ENCODE results near the gene HEPHL1.

The HEPHL1 gene

GRCh38 chr11:93993747-93994146, 27.4 kb upstream of the HEPHL1 start:
- in situ Hi-C loops (cut with HindIII; ENCODE audit: low pct_unique_long_range_greater_than_20kb, low sequenced_read_pairs), result no loop called here
- DNase-seq (ENCODE audit: low read depth in 1 of 2, low spot score in 1 of 2), result no peak
- no peak for TF ChIP-seq JUND (IDR thresholded peaks at IDR 0.05; ENCODE audit: low read depth)

- in situ Hi-C loops (cut with HindIII; ENCODE audit: low pct_unique_long_range_greater_than_20kb, low sequenced_read_pairs), result no loop called here
- DNase-seq (ENCODE audit: low read depth in 1 of 2, low spot score in 1 of 2), result no peak
- no peak for TF ChIP-seq JUND (IDR thresholded peaks at IDR 0.05; ENCODE audit: low read depth)
Measured at GRCh38 chr11:93997741-93998140, 23.4 kb upstream of the HEPHL1 start.

GRCh38 chr11:94000659-94001058, 20.5 kb upstream of the HEPHL1 start:
- no peak for DNase-seq (ENCODE audit: low read depth in 1 of 2, low spot score in 1 of 2)
- in situ Hi-C loops (cut with HindIII; ENCODE audit: low pct_unique_long_range_greater_than_20kb, low sequenced_read_pairs), result no loop called here
- TF ChIP-seq JUND (IDR thresholded peaks at IDR 0.05; ENCODE audit: low read depth), result no peak

GRCh38 chr11:94002226-94002625, 18.9 kb upstream of the HEPHL1 start:
- DNase-seq (ENCODE audit: low read depth in 1 of 2, low spot score in 1 of 2), result no peak
- TF ChIP-seq JUND (IDR thresholded peaks at IDR 0.05; ENCODE audit: low read depth), result no peak
- in situ Hi-C loops (cut with HindIII; ENCODE audit: low pct_unique_long_range_greater_than_20kb, low sequenced_read_pairs), result no loop called here

- TF ChIP-seq JUND (IDR thresholded peaks at IDR 0.05; ENCODE audit: low read depth), result no peak
- DNase-seq (ENCODE audit: low read depth in 1 of 2, low spot score in 1 of 2), result no peak
- in situ Hi-C loops (cut with HindIII; ENCODE audit: low pct_unique_long_range_greater_than_20kb, low sequenced_read_pairs), result no loop called here
Measured at GRCh38 chr11:94007426-94007825, 13.7 kb upstream of the HEPHL1 start.

- in situ Hi-C loops (cut with HindIII; ENCODE audit: low pct_unique_long_range_greater_than_20kb, low sequenced_read_pairs), result no loop called here
- no peak for TF ChIP-seq JUND (IDR thresholded peaks at IDR 0.05; ENCODE audit: low read depth)
- no peak for DNase-seq (ENCODE audit: low read depth in 1 of 2, low spot score in 1 of 2)
Measured at GRCh38 chr11:94007906-94008305, 13.2 kb upstream of the HEPHL1 start.

- no peak for DNase-seq (ENCODE audit: low read depth in 1 of 2, low spot score in 1 of 2)
- in situ Hi-C loops (cut with HindIII; ENCODE audit: low pct_unique_long_range_greater_than_20kb, low sequenced_read_pairs), result no loop called here
- no peak for TF ChIP-seq JUND (IDR thresholded peaks at IDR 0.05; ENCODE audit: low read depth)
Measured at GRCh38 chr11:94010136-94010535, 11.0 kb upstream of the HEPHL1 start.

GRCh38 chr11:94011478-94011877, 9.7 kb upstream of the HEPHL1 start:
- no peak for DNase-seq (ENCODE audit: low read depth in 1 of 2, low spot score in 1 of 2)
- in situ Hi-C loops (cut with HindIII; ENCODE audit: low pct_unique_long_range_greater_than_20kb, low sequenced_read_pairs), result no loop called here
- TF ChIP-seq JUND (IDR thresholded peaks at IDR 0.05; ENCODE audit: low read depth), result no peak

GRCh38 chr11:94017446-94017845, 3.7 kb upstream of the HEPHL1 start:
- TF ChIP-seq JUND (IDR thresholded peaks at IDR 0.05; ENCODE audit: low read depth), result no peak
- DNase-seq (ENCODE audit: low read depth in 1 of 2, low spot score in 1 of 2), result no peak
- in situ Hi-C loops (cut with HindIII; ENCODE audit: low pct_unique_long_range_greater_than_20kb, low sequenced_read_pairs), result no loop called here

GRCh38 chr11:94018721-94019120, 2.4 kb upstream of the HEPHL1 start:
- in situ Hi-C loops (cut with HindIII; ENCODE audit: low pct_unique_long_range_greater_than_20kb, low sequenced_read_pairs), result no loop called here
- DNase-seq (ENCODE audit: low read depth in 1 of 2, low spot score in 1 of 2), result no peak
- TF ChIP-seq JUND (IDR thresholded peaks at IDR 0.05; ENCODE audit: low read depth), result no peak

GRCh38 chr11:94023856-94024255, 2.7 kb downstream of the HEPHL1 start:
- no peak for DNase-seq (ENCODE audit: low read depth in 1 of 2, low spot score in 1 of 2)
- TF ChIP-seq JUND (IDR thresholded peaks at IDR 0.05; ENCODE audit: low read depth), result no peak
- in situ Hi-C loops (cut with HindIII; ENCODE audit: low pct_unique_long_range_greater_than_20kb, low sequenced_read_pairs), result no loop called here

- TF ChIP-seq JUND (IDR thresholded peaks at IDR 0.05; ENCODE audit: low read depth), result no peak
- no peak for DNase-seq (ENCODE audit: low read depth in 1 of 2, low spot score in 1 of 2)
- in situ Hi-C loops (cut with HindIII; ENCODE audit: low pct_unique_long_range_greater_than_20kb, low sequenced_read_pairs), result no loop called here
Measured at GRCh38 chr11:94024547-94024946, 3.4 kb downstream of the HEPHL1 start.

GRCh38 chr11:94025690-94026394, 4.7 kb downstream of the HEPHL1 start:
- no peak for TF ChIP-seq JUND (IDR thresholded peaks at IDR 0.05; ENCODE audit: low read depth)
- in situ Hi-C loops (cut with HindIII; ENCODE audit: low pct_unique_long_range_greater_than_20kb, low sequenced_read_pairs), result no loop called here

GRCh38 chr11:94027210-94027609, 6.1 kb downstream of the HEPHL1 start:
- TF ChIP-seq JUND (IDR thresholded peaks at IDR 0.05; ENCODE audit: low read depth), result no peak
- in situ Hi-C loops (cut with HindIII; ENCODE audit: low pct_unique_long_range_greater_than_20kb, low sequenced_read_pairs), result no loop called here
- no peak for DNase-seq (ENCODE audit: low read depth in 1 of 2, low spot score in 1 of 2)

More at GRCh38 chr11:94025690-94026394, 4.7 kb downstream of the HEPHL1 start:
- no peak for DNase-seq (ENCODE audit: low read depth in 1 of 2, low spot score in 1 of 2)
